ENCODE measurements around the gene JADE1. TPM values are rescaled to one million over a fixed set of nuclear protein-coding genes. Genes with fewer than 3 reads are reported as not detected.

The JADE1 gene
- total RNA-seq, 5 donors from 2014 or later (not counting 1 experiment from before 2014, with no cell fraction given), result 51.3 to 63.0 (median 56.6) TPM

DNA sequence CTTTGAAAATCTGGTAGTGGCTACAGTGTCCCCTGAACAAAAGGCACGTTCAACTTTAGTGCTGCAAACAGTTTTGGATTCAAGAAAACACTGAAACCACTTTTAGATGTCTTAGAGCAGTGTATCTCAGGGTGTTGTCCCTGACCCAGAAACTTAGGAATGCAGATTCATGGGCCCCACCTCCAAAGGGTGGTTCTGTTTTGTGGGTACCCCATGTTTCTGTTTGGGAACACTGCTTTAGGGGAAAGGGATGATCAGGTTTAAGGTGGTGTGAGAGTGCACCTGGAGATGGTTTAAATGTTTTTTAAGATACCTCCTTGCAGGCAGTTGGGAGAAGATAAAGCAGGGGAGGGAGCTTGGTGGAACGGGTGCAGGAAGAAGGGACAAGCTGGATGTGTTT is 55.6 kb downstream of the JADE1 start:
- no peak for ATAC-seq (replicated peaks in 1 of 4)
- peaks cover 53% of the 10 kb centered on the region for H3K36me3 Mint-ChIP-seq
- H3K27me3 Mint-ChIP-seq, result no peaks in the 10 kb centered on the region
- CTCF ChIA-PET, result interaction anchor here (0.8 to 1.3 kb wide), 2 partner anchors 9 to 82 kb away, joined by 3 to 4 read pairs; no protein-coding TSS in a partner anchor
- no peak overlapping the region for H3K4me3 ChIP-seq (ENCODE audit: control insufficient read depth in 1 of 2, extremely low read depth in 1 of 2, low read length in 1 of 2)
- no peaks in the 10 kb centered on the region for H3K9me3 ChIP-seq
- no peak overlapping the region for H3K27ac ChIP-seq (ENCODE audit: low read length)
- no peaks in the 10 kb centered on the region for H3K9me3 Mint-ChIP-seq
- H3K4me1 Mint-ChIP-seq, result peaks cover 36 to 50% (median 36%) of the 10 kb centered on the region in 3 donors
- no peak for DNase-seq
- 100% methylated on average over 2 of the region's 2 CpGs for WGBS (ENCODE audit: insufficient coverage)
- H3K4me3 Mint-ChIP-seq, result no peak overlapping the region
- no peak overlapping the region for H3K27ac Mint-ChIP-seq
- H3K4me1 ChIP-seq (ENCODE audit: control insufficient read depth in 1 of 2, extremely low read depth in 1 of 2, insufficient read depth in 2 of 2, low read length in 2 of 2), result peaks cover 9 to 28% of the 10 kb centered on the region in 2 experiments
- H3K36me3 ChIP-seq (ENCODE audit: control insufficient read depth in 2 of 2, extremely low read depth in 1 of 2, insufficient read depth in 1 of 2, low read length in 1 of 2), result peaks cover 2 to 62% of the 10 kb centered on the region in 2 donors
- H3K27me3 ChIP-seq (replicated peaks in 1 of 2; ENCODE audit: control insufficient read depth in 2 of 2, extremely low read depth in 1 of 2, insufficient read depth in 2 of 2, low read length in 1 of 2), result no peaks in the 10 kb centered on the region
- POLR2A ChIA-PET, result no interaction called here

DNA sequence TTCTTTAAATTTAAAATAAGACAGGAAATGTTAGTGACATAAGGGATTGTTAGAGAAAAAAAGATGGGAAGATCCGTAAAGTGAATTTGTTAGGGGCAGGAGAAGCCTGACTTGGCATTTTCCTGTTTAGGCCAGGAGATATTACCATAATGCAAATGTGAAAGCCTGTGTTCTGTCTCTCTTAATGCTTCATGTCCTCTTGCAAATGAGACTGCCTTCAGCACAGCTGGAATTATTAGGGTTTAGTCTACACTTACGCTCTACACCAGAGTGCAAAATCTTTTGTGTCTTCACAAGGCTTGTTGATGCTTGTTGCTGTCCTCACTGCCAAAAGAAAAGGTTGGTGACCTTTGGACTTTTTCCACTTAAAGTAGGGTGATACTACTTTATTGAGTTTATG is 56.8 kb downstream of the JADE1 start:
- ChIA-PET POLR2A (no interaction called here), CTCF (interaction anchor here in 1 of 2 donors (1.3 kb wide), 1 partner anchor 10 kb away, joined by 3 read pairs; no protein-coding TSS in a partner anchor)
- peaks cover 56% of the 10 kb centered on the region for H3K36me3 Mint-ChIP-seq
- no peak overlapping the region for H3K4me3 Mint-ChIP-seq
- H3K27ac Mint-ChIP-seq, result no peak overlapping the region
- H3K4me3 ChIP-seq (ENCODE audit: control insufficient read depth in 1 of 2, extremely low read depth in 1 of 2, low read length in 1 of 2), result no peak overlapping the region
- H3K27me3 ChIP-seq (replicated peaks in 1 of 2; ENCODE audit: control insufficient read depth in 2 of 2, extremely low read depth in 1 of 2, insufficient read depth in 2 of 2, low read length in 1 of 2), result no peaks in the 10 kb centered on the region
- DNase-seq (no peak), ATAC-seq (replicated peaks in 1 of 4) (no peak)
- H3K27me3 Mint-ChIP-seq, result no peaks in the 10 kb centered on the region
- H3K36me3 ChIP-seq (ENCODE audit: control insufficient read depth in 2 of 2, extremely low read depth in 1 of 2, insufficient read depth in 1 of 2, low read length in 1 of 2), result peaks cover 5 to 62% of the 10 kb centered on the region in 2 donors
- H3K27ac ChIP-seq (ENCODE audit: low read length), result no peak overlapping the region
- H3K9me3 ChIP-seq, result no peaks in the 10 kb centered on the region
- no peaks in the 10 kb centered on the region for H3K9me3 Mint-ChIP-seq
- peaks cover 9 to 22% of the 10 kb centered on the region in 2 experiments for H3K4me1 ChIP-seq (ENCODE audit: control insufficient read depth in 1 of 2, extremely low read depth in 1 of 2, insufficient read depth in 2 of 2, low read length in 2 of 2)
- peaks cover 26 to 45% (median 33%) of the 10 kb centered on the region in 3 donors for H3K4me1 Mint-ChIP-seq
- 100% methylated on average over 2 of the region's 2 CpGs for WGBS (ENCODE audit: insufficient coverage)

- ATAC-seq (replicated peaks in 1 of 4) (no peak), DNase-seq (no peak)
- Mint-ChIP-seq H3K36me3 (peaks cover 58% of the 10 kb centered on the region), H3K4me1 (peaks cover 22 to 44% (median 29%) of the 10 kb centered on the region in 3 donors), H3K27ac (no peak overlapping the region), H3K27me3 (no peaks in the 10 kb centered on the region), H3K4me3 (no peak overlapping the region), H3K9me3 (no peaks in the 10 kb centered on the region)
- Histone ChIP-seq H3K27me3 (replicated peaks in 1 of 2; ENCODE audit: control insufficient read depth in 2 of 2, extremely low read depth in 1 of 2, insufficient read depth in 2 of 2, low read length in 1 of 2) (no peaks in the 10 kb centered on the region), H3K27ac (ENCODE audit: low read length) (no peak overlapping the region), H3K4me3 (ENCODE audit: control insufficient read depth in 1 of 2, extremely low read depth in 1 of 2, low read length in 1 of 2) (no peak overlapping the region), H3K36me3 (ENCODE audit: control insufficient read depth in 2 of 2, extremely low read depth in 1 of 2, insufficient read depth in 1 of 2, low read length in 1 of 2) (peaks cover 9 to 62% of the 10 kb centered on the region in 2 donors), H3K9me3 (no peaks in the 10 kb centered on the region), H3K4me1 (ENCODE audit: control insufficient read depth in 1 of 2, extremely low read depth in 1 of 2, insufficient read depth in 2 of 2, low read length in 2 of 2) (peaks cover 6 to 18% of the 10 kb centered on the region in 2 experiments)
- WGBS (ENCODE audit: insufficient coverage), result 92% methylated on average over 1 of the region's 1 CpG
- POLR2A ChIA-PET, result no interaction called here
- CTCF ChIA-PET, result no interaction called here
These were observed 57.2 kb downstream of the JADE1 start for GRCh38 chr4:128866691-128867090.

- Mint-ChIP-seq H3K4me3 (no peak overlapping the region), H3K9me3 (no peaks in the 10 kb centered on the region), H3K4me1 (peaks cover 1 to 23% (median 9%) of the 10 kb centered on the region in 3 donors), H3K27ac (no peak overlapping the region), H3K36me3 (peaks cover 70% of the 10 kb centered on the region), H3K27me3 (no peaks in the 10 kb centered on the region)
- no peaks in the 10 kb centered on the region for H3K9me3 ChIP-seq
- no peaks in the 10 kb centered on the region for H3K4me1 ChIP-seq (ENCODE audit: control insufficient read depth in 1 of 2, extremely low read depth in 1 of 2, insufficient read depth in 2 of 2, low read length in 2 of 2)
- DNase-seq (no peak), ATAC-seq (replicated peaks in 1 of 4) (no peak)
- ChIA-PET CTCF (no interaction called here), POLR2A (no interaction called here)
- no peak overlapping the region for H3K27ac ChIP-seq (ENCODE audit: low read length)
- H3K27me3 ChIP-seq (replicated peaks in 1 of 2; ENCODE audit: control insufficient read depth in 2 of 2, extremely low read depth in 1 of 2, insufficient read depth in 2 of 2, low read length in 1 of 2), result no peaks in the 10 kb centered on the region
- 100% methylated on average over 2 of the region's 3 CpGs for WGBS (ENCODE audit: insufficient coverage)
- H3K4me3 ChIP-seq (ENCODE audit: control insufficient read depth in 1 of 2, extremely low read depth in 1 of 2, low read length in 1 of 2), result no peak overlapping the region
- peaks cover 12 to 67% of the 10 kb centered on the region in 2 donors for H3K36me3 ChIP-seq (ENCODE audit: control insufficient read depth in 2 of 2, extremely low read depth in 1 of 2, insufficient read depth in 1 of 2, low read length in 1 of 2)
These were observed 59.3 kb downstream of the JADE1 start for GRCh38 chr4:128868758-128869157.

GRCh38 chr4:128869776-128870509 is 60.4 kb downstream of the JADE1 start:
- Mint-ChIP-seq H3K4me3 (no peak overlapping the region), H3K36me3 (peaks cover 69% of the 10 kb centered on the region), H3K27ac (peak overlapping the region in 1 of 2 donors; percentile 4), H3K9me3 (no peaks in the 10 kb centered on the region), H3K4me1 (peaks cover 0 to 22% (median 9%) of the 10 kb centered on the region in 3 donors), H3K27me3 (no peaks in the 10 kb centered on the region)
- whole genome bisulfite sequencing (ENCODE audit: insufficient coverage), result 83% methylated on average over 1 of the region's 2 CpGs
- peaks cover 12 to 60% of the 10 kb centered on the region in 2 donors for H3K36me3 ChIP-seq (ENCODE audit: control insufficient read depth in 2 of 2, extremely low read depth in 1 of 2, insufficient read depth in 1 of 2, low read length in 1 of 2)
- CTCF ChIA-PET, result interaction anchor here in 1 of 2 donors (0.5 kb wide), 1 partner anchor 679 kb away, joined by 3 read pairs; no protein-coding TSS in a partner anchor
- no peaks in the 10 kb centered on the region for H3K4me1 ChIP-seq (ENCODE audit: control insufficient read depth in 1 of 2, extremely low read depth in 1 of 2, insufficient read depth in 2 of 2, low read length in 2 of 2)
- POLR2A ChIA-PET, result interaction anchor here in 1 of 2 donors (0.8 kb wide), 1 partner anchor 373 kb away, joined by 3 read pairs; no protein-coding TSS in a partner anchor
- no peak overlapping the region for H3K4me3 ChIP-seq (ENCODE audit: control insufficient read depth in 1 of 2, extremely low read depth in 1 of 2, low read length in 1 of 2)
- H3K9me3 ChIP-seq, result no peaks in the 10 kb centered on the region
- H3K27me3 ChIP-seq (replicated peaks in 1 of 2; ENCODE audit: control insufficient read depth in 2 of 2, extremely low read depth in 1 of 2, insufficient read depth in 2 of 2, low read length in 1 of 2), result no peaks in the 10 kb centered on the region
- H3K27ac ChIP-seq (ENCODE audit: low read length), result no peak overlapping the region
- DNase-seq, result no peak
- no peak for ATAC-seq (replicated peaks in 1 of 4)

DNA sequence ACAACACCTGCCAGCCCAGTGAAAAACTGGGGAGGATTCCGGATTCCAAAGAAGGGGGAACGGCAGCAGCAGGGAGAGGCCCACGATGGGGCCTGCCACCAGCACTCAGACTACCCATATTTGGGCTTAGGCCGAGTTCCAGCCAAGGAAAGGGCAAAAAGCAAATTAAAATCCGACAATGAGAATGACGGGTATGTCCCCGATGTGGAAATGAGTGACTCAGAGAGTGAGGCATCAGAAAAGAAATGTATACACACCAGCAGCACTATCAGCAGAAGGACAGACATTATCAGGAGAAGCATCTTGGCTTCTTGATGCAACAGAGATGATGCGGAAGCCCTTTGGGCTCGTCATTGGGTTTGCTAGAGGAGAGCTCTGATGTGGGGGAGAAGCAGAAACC is 62.4 kb downstream of the JADE1 start:
- H3K4me3 ChIP-seq (ENCODE audit: control insufficient read depth in 1 of 2, extremely low read depth in 1 of 2, low read length in 1 of 2), result no peak overlapping the region
- H3K4me1 ChIP-seq (ENCODE audit: control insufficient read depth in 1 of 2, extremely low read depth in 1 of 2, insufficient read depth in 2 of 2, low read length in 2 of 2), result no peaks in the 10 kb centered on the region
- H3K4me1 Mint-ChIP-seq, result peaks cover 0 to 10% (median 9%) of the 10 kb centered on the region in 3 donors
- H3K27me3 Mint-ChIP-seq, result no peaks in the 10 kb centered on the region
- H3K27ac Mint-ChIP-seq, result no peak overlapping the region
- CTCF ChIA-PET, result no interaction called here
- no peak for ATAC-seq (replicated peaks in 1 of 4)
- H3K36me3 Mint-ChIP-seq, result peaks cover 60% of the 10 kb centered on the region
- H3K9me3 ChIP-seq, result no peaks in the 10 kb centered on the region
- no peak for DNase-seq
- POLR2A ChIA-PET, result no interaction called here
- H3K4me3 Mint-ChIP-seq, result no peak overlapping the region
- no peak overlapping the region for H3K27ac ChIP-seq (ENCODE audit: low read length)
- H3K36me3 ChIP-seq (ENCODE audit: control insufficient read depth in 2 of 2, extremely low read depth in 1 of 2, insufficient read depth in 1 of 2, low read length in 1 of 2), result peaks cover 12 to 65% of the 10 kb centered on the region in 2 donors
- WGBS (ENCODE audit: insufficient coverage), result 92% methylated on average over 2 of the region's 9 CpGs
- H3K9me3 Mint-ChIP-seq, result no peaks in the 10 kb centered on the region
- no peaks in the 10 kb centered on the region for H3K27me3 ChIP-seq (replicated peaks in 1 of 2; ENCODE audit: control insufficient read depth in 2 of 2, extremely low read depth in 1 of 2, insufficient read depth in 2 of 2, low read length in 1 of 2)
